Measurements from ENCODE around the gene RUNDC1.

DNA sequence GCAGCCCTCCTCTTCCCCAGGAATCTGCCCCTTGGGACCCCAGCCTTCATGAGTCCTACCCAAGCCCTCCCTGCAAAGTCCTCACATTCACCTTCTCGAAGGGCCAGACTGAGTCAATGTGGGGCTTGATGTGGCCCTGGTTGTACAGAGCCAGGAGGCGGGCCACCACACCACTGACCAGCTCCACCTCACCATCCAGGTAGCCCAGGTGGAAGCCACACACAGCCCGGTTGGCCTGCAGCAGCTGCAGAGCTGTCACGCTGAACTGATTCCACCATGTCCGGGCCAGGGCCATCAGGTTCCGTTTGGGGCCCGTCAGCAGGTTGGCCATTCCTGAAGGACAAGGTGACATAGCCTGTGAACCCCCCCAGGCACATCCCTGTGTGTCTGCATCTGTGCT, 35.9 kb downstream of the RUNDC1 start:
- TF ChIP-seq POLR2AphosphoS5 (IDR thresholded peaks at IDR 0.05; ENCODE audit: low read depth, low read length) = no peak
- TF ChIP-seq, protein P1, sequence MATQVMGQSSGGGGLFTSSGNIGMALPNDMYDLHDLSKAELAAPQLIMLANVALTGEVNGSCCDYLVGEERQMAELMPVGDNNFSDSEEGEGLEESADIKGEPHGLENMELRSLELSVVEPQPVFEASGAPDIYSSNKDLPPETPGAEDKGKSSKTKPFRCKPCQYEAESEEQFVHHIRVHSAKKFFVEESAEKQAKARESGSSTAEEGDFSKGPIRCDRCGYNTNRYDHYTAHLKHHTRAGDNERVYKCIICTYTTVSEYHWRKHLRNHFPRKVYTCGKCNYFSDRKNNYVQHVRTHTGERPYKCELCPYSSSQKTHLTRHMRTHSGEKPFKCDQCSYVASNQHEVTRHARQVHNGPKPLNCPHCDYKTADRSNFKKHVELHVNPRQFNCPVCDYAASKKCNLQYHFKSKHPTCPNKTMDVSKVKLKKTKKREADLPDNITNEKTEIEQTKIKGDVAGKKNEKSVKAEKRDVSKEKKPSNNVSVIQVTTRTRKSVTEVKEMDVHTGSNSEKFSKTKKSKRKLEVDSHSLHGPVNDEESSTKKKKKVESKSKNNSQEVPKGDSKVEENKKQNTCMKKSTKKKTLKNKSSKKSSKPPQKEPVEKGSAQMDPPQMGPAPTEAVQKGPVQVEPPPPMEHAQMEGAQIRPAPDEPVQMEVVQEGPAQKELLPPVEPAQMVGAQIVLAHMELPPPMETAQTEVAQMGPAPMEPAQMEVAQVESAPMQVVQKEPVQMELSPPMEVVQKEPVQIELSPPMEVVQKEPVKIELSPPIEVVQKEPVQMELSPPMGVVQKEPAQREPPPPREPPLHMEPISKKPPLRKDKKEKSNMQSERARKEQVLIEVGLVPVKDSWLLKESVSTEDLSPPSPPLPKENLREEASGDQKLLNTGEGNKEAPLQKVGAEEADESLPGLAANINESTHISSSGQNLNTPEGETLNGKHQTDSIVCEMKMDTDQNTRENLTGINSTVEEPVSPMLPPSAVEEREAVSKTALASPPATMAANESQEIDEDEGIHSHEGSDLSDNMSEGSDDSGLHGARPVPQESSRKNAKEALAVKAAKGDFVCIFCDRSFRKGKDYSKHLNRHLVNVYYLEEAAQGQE (IDR thresholded peaks at IDR 0.05; ENCODE audit: insufficient read depth in 1 of 2, low read depth in 2 of 2, low read length in 2 of 2) = no peak
- TF ChIP-seq SIN3A (IDR thresholded peaks at IDR 0.05; ENCODE audit: borderline replicate concordance, insufficient read depth, low read length) = no peak

Data from PFSK-1 (cell line).